Kidney epithelial cell (primary cell): ENCODE results near the gene IMPA2. TPM values are rescaled to one million over a fixed set of nuclear protein-coding genes. Genes with fewer than 3 reads are reported as not detected.
A peak's percentile ranks its signal among the peaks of the same experiment; 100 is the strongest.
"Not testable (repeated sequence)": the region's sequence is repeated elsewhere in the genome, so short reads cannot be mapped to it uniquely, and the experiment has no call there.

Experiments used
- DNase-seq: peaks from one replicate; pipeline ENCODE4 v3.0.0-alpha.2; 2010; ENCODE audit warnings: low read depth
- H3K27me3 ChIP-seq: 2 replicates; pipeline ENCODE4 v1.6.0; 2011; ENCODE audit warnings: low read length; ENCODE audit not compliant: control insufficient read depth, insufficient read depth
- H3K36me3 ChIP-seq: 2 replicates; pipeline ENCODE4 v1.5.1; 2011; ENCODE audit warnings: low read length; ENCODE audit not compliant: control insufficient read depth, insufficient read depth
- H3K4me3 ChIP-seq: 2 replicates; pipeline ENCODE4 v1.5.1; 2011; ENCODE audit warnings: low read depth, mild to moderate bottlenecking, control low read depth, low read length
- CTCF ChIP-seq: IDR thresholded peaks from 2 replicates; pipeline ENCODE4 v1.5.1; 2011; ENCODE audit warnings: mild to moderate bottlenecking, moderate library complexity, low read length, control low read depth, inconsistent platforms; ENCODE audit not compliant: insufficient read depth, poor library complexity, severe bottlenecking
- total RNA-seq: library from RNA; depleted of rRNA; stranded (reverse); fragments of >200 nt; gene quantifications from 2 replicates; pipeline ENCODE4 v1.2.3, GENCODE V29; 2015

IMPA2 gene
- total RNA-seq, 1 donor from 2014 or later: 24.9 TPM

- H3K4me3 ChIP-seq: peak overlapping the region; percentile 39
- H3K36me3 ChIP-seq: no peaks in the 10 kb centered on the region
- no peak for TF ChIP-seq CTCF
- DNase-seq: no peak
- H3K27me3 ChIP-seq: peaks cover 2% of the 10 kb centered on the region
Observed at GRCh38 chr18:12038082-12038638, 56.9 kb downstream of the IMPA2 start.

DNA sequence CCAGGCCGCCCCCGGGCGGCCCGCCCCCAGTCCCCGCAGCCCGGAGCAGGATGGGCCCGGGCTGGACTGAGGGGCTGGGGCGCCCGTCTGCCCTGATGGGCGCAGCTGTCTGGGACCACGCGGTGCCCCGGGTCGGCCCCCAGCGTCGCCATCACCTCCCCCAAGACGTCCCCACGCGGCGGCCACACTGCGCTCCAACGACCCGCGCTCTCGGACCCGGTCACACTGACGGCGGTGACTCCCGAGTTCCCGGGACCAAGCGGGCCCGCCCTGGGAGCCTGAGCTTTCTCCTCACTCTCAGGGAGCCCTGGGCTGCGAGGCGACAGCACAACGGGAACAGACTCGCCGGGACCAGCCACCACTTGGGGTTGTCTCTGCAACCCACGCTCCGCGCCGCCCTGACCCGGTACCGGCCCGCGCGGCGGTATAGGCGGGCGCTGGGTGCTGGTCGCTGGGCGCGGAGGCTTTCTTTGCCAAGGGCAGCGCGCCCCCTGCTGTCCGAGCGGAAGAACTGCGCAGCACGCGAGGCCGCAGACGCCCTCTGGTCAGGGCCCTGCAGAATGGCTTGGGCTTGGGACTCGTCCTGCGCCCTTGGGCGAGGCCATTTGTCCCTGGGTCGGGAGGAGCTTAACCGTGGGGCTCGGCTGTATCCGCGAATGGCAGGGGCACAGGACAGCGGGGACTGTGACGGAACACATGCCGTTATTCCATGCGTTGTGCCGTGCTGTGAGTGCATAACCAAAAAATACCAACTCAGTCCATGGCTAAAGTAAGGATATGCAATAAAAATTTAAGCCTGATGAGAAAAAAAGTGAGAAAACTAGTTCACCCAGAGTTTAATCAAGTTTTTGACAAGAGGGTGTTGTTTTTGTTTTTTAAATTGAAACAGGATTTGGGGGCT is 57.6 kb downstream of the IMPA2 start:
- no peak for DNase-seq
- H3K36me3 ChIP-seq: no peaks in the 10 kb centered on the region
- H3K4me3 ChIP-seq: peak overlapping the region; percentile 39
- peaks cover 2% of the 10 kb centered on the region for H3K27me3 ChIP-seq
- TF ChIP-seq CTCF: peak; percentile 87

DNA sequence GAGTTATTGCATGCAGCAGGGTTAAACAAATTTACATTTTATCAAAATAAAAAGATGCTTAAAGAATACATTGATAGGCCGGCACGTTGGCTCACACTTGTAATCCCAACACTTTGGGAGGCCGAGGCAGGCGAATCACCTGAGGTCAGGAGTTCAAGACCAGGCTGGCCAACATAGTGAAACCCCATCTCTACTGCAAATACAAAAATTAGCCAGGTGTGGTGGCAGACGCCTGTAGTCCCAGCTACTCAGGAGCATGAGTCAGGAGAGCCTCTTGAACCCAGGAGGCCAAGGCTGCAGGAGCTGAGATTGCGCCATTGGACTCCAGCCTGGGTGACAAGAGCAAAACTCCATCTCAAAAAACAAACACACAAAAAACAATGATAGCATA is 58.2 kb downstream of the IMPA2 start:
- H3K36me3 ChIP-seq, DNase-seq, H3K4me3 ChIP-seq, H3K27me3 ChIP-seq: not testable (repeated sequence)

DNA sequence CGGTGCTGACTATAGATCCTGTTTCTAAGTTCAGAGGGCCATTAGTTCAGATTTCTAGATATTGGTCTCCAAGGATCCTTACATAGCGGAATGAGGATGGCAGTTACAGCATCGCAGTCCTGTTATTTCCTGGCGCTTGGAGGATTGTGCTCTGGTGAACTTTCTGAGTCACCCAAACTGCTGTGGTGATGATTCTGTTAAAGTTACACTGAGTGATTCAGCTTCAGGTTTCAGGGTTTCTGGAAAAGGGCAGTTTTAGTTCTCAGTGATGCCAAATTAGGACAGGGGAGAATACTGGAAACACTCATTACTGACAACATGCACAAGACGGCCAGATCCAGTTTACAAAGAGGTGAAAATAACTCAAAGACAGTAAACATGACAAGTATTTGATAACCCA is 60.3 kb downstream of the IMPA2 start:
- no peak for TF ChIP-seq CTCF
- H3K36me3 ChIP-seq: no peaks in the 10 kb centered on the region
- no peak overlapping the region for H3K4me3 ChIP-seq
- H3K27me3 ChIP-seq: peaks cover 2% of the 10 kb centered on the region
- peak; percentile 91 for DNase-seq

- H3K4me3 ChIP-seq: no peak overlapping the region
- H3K27me3 ChIP-seq: no peaks in the 10 kb centered on the region
- TF ChIP-seq CTCF: no peak
Observed at GRCh38 chr18:12043811-12044210, 62.5 kb downstream of the IMPA2 start.

GRCh38 chr18:12044591-12044990 is 63.3 kb downstream of the IMPA2 start:
- no peak overlapping the region for H3K4me3 ChIP-seq
- no peaks in the 10 kb centered on the region for H3K36me3 ChIP-seq
- DNase-seq: no peak
- H3K27me3 ChIP-seq: no peaks in the 10 kb centered on the region
- no peak for TF ChIP-seq CTCF

More at GRCh38 chr18:12043811-12044210, 62.5 kb downstream of the IMPA2 start:
- no peaks in the 10 kb centered on the region for H3K36me3 ChIP-seq
- DNase-seq: no peak
